Stimulated activated CD8-positive, alpha-beta memory T cell treated with anti-CD3 and anti-CD28 coated beads, Interleukin-2, amount 100 ng/mL, for 48 hours (primary cell): ENCODE data around the gene ZMYM5.
"Not testable (repeated sequence)": the region's sequence is repeated elsewhere in the genome, so short reads cannot be mapped to it uniquely, and the experiment has no call there.

Experiments used
- DNase-seq, 2 donors: peaks; one replicate each; pipeline ENCODE4 v3.0.0-alpha.2; 2020; ENCODE audit warnings: low read depth in 2 of 2

Gene ZMYM5

DNA sequence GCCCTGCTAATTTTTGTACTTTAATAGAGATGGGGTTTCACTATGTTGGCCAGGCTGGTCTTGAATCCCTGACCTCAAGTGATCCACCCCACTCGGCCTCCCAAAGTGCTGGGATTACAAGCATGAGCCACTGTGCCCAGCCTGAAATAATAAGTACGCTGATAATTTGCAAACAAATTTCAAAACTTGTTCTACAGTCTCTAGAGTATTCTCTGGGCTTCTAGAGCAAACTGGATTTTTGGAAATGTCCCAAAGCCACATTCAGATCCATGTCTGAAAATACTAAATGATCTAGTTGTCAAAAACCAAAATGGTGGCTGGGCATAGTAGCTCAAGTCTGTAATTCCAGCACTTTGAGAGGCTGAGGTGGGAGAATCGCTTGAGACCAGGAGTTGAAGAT is 40.8 kb downstream of the ZMYM5 start:
- DNase-seq, result no peak

DNA sequence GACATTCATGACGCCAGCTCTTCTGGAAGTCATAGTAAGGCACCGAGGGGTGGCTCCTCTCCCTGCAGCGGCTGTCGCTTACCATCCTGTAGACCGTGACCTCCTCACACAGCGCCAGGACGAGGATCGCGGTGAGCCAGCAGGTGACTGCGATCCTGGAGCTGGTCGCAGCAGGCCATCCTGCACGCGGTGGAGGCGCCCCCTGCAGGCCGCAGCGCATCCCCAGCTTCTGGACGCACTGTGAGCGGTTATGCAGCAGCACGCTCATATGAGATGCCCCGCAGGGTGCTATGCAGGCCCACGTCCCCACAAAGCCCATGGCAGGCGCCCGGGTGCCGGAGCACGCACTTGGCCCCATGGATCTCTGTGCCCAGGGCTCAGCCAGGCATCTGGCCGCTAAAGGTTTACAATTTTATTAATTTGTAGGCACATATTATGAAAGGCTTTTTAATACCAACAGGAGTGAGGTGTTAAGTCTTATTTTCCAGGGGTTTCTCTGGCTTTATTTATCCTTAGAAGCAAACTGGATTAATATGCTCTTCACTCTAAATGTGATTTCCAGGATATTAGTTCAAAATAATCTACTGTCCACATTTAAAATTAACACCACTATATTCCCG is 45.1 kb downstream of the ZMYM5 start:
- DNase-seq, result peak; percentile 37 to 38

DNA sequence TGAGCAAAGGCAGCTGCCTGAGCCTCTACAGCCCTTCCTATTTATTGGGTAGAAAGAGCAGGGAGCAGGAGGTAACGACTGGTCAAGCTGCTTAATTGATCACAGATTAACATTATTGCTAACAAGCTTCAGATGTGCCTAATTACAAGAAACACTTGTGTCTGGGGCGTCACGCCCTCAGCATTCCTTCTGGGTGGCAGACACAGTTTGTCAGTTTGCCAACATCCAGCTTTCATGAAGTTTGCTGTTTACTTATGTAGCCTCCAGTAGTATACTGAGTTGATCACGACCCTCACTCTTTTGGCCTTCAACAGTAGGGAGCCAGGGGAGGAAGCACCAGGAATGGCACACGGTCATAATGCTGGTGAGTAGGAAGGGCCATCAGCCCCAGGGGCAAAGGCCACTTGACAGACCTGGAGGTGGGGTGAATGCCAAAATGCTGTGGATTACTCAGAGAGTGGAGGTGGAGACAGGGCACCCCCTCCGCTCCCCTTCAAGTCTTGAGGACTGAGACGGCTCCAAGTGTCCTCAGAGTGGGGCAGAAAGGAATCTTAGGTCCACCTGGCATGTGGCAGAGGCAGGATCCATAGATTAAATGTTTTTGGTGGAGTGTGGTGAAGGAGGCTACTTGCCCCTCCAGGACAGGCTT is 45.8 kb downstream of the ZMYM5 start:
- DNase-seq, result no peak

DNA sequence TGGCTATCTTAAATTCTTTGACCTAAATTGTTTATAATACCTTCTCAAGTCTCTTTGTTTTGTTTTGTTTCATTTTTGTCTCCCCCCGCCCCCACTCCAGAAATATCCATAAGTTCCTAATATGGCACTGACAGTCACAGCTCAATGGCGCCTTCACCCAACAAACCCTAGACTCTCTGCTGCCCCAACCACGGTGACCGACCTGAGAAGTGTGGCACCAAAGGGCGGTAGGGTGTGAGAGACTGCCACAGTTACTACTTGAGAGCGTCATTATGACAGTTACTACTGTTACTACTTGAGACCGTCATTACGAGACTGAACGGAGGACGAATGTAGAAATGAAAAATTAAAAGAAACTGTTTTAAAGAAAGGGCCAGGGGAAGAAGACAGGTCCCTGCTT is 46.3 kb downstream of the ZMYM5 start:
- DNase-seq, result no peak

DNA sequence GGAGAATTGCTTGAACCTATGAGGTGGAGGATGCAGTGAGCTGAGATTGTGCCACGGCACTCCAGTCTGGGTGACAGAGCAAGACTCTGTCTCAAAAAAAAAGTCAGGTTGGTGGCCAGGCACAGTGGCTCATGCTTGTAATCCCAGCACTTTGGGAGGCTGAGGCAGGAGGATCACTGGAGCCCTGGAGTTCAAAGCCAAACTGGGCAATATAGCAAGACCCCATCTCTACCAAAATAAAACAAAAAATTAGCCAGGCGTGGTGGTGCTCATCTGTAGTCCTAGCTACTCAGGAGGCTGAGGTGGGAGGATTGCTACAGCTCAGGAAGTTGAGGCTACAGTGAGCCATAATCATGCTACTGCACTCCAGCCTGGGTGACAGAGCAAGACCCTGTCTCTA is 47.6 kb downstream of the ZMYM5 start:
- DNase-seq, result not testable (repeated sequence)

DNA sequence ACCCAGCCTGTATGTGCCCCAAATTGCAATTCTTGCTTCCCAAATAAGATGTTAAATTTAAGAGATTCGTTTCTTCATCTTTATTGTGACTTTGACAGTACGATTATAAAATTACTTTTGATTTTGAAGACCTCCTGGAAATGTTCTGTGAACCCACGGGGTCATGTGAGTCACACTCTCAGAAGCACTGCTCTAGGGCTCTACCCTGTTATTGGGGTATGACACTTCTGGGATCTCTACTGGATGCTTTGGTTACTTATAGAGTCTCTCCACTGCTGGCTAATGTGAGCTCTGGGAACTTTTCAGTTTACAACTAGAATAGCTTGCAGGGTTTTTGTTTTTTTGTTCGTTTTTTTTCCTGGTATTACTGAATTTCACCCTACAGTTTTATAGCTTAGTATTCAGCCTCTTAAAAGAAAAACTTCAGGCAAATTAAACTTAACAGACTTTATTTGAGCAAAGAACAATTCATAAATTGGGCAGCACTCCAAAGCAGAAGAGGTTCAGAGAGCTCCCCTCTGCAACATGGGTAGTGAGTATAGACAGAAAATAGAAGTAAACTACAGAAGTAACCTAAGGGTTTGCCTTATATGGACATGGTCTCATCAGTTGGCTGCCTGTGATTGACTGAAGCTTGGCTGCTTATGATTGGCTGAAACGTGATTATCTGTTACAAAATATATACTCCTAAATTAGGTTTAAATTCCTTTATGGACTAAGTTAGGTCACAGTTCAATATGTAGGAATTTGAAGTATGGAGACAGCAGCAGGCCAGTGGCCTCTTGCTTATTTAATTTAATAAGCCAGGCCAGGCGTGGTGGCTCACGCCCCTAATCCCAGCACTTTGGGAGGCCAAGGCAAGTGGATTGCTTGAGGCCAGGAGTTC is 52.2 kb downstream of the ZMYM5 start:
- DNase-seq, result no peak

DNA sequence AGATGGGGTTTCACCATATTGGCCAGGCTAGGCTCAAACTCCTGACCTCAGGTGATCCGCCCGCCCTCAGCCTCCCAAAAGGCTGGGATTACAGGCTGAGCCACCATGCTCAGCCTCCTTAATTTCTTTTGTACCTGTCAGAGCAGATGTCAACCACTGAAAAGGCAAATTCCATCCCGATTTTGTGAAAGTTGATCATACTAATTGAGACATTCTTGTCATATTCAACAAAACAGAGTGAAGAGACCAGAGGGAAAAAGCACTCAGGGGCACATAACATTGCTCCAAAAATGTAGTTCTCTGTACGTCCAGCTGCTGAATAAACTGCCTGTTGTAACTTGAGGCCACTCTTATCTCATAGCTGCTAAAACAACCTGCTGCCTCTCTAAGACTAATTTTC is 53.3 kb downstream of the ZMYM5 start:
- no peak for DNase-seq

DNA sequence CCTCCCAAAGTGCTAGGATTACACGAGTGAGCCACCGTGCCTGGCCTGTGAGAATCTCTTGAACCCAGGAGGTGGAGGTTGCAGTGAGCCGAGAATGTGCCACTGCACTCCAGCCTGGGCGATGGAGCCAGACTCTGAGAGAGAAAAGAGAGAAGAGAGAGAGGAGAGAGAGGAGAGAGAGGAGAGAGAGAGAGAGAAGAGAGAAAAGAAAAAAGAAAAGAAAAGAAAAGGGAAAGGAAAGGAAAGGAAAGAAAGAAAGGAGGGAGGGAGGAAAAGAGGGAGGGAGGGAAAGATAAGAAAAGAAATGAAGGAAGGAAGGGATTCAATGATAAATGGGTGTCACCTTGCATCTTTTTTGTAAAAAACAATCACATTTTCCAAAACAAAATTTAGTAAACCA is 57.7 kb downstream of the ZMYM5 start:
- no peak for DNase-seq

DNA sequence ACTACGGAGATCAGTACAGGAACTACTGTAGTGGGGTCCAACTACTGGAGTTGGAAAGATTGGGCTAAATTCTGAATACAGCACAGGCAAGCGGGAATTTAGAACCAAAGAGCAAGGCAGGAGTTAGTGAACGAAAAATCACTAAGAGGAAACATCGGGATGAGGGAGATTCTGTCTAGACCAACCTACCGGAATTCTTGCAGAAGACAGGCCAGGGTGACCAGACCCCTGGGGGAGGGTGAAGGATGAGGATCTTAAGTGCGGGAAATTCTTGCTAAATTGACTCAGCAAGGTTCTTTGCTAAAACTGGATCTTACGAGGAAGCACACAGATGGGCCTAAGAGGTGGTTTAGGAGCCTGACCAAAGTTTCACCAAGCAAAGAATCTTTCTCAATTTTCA is 67.5 kb downstream of the ZMYM5 start:
- DNase-seq, result no peak

DNA sequence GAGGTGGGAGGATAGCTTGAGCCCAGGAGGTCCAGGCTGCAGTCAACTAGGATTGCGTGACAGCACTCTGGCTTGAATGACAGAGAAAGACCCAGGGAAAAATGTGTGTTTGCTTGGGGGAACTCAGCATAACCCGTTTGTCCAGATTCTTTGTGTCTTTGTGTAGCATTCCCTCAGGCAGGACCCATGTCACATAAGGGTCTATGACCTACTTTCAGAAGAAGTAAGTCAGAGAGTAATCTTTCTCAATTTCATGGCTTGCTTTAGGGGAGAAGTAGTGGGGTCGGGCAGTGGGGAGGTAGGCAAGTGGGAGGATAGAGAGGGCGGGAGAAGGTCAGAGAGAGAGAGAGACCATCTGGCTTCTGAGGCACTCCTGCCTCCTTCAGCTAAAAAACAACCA is 68.8 kb downstream of the ZMYM5 start:
- no peak for DNase-seq

DNA sequence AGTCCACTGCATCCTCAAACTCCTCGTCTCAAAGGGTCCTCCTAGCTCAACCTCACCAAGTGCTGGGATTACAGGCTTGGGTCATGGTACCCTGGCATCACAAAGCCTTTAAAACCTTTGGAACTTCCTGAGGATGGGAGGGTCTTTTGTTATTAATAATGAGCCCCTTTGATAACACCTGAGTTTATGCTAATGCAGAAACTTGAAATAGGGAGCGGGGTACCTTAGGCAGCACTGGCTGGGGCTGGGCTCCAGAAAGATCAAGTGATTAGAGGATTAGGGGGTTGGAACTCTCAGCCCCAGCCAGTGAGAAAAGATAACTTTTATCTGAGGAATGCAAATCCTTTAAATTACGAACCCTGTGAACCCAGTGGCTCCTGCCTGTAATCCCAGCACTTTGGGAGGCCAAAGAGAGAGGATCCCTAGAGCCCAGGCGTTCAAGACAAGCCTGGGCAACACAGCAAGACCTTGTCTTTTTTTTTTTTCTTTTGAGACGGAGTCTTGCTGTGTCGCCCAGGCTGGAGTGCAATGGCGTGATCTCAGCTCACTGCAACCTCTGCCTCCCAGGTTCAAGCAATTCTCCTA is 71.4 kb downstream of the ZMYM5 start:
- no peak for DNase-seq

DNA sequence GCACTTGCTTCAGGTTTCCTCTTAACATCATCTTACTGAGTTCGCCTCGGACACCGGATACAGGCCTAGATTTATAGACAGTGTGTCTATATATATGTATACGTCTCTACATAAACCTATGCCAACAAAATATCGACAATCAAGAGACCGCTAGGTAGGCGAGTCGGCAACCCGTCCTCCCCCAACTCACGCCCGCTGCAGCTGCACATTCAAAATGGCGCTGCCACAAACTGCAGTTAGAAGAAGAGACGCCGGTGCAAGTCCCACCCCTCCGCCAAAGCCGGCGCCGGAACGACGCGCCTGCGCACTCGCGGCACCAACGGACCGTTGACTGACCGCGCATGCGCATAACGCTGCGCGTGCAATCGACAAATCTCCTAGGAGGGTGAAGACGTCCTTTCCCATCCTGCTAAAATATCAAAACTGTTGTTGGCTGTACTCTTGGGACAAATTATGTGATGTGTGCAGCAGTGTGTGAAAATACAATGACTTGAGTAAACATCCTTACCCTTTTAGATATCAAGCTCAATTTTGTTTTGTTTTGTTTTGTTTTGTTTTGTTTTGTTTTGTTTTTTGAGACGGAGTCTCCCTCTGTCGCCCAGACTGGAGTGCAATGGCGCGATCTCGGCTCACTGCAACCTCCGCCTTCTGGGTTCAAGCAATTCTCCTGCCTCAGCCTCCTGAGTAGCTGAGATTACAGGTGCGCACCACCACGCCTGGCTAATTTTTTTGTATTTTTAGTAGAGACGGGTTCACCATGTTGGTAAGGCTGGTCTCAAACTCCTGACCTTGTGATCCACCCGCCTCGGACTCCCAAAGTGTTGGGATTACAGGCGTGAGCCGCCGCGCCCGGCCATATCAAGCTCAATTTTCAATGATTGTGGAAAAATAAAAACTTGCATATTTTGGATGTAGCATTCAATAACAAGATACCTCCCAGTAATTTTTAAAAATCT is 80.4 kb downstream of the ZMYM5 start, which contains the start of gene PSPC1:
PSPC1 (minus strand) TSS at position 219 of the 956 bp plus-strand sequence; CDS start at position 31, 188 bp downstream.
- peak; percentile 92 to 93 for DNase-seq

DNA sequence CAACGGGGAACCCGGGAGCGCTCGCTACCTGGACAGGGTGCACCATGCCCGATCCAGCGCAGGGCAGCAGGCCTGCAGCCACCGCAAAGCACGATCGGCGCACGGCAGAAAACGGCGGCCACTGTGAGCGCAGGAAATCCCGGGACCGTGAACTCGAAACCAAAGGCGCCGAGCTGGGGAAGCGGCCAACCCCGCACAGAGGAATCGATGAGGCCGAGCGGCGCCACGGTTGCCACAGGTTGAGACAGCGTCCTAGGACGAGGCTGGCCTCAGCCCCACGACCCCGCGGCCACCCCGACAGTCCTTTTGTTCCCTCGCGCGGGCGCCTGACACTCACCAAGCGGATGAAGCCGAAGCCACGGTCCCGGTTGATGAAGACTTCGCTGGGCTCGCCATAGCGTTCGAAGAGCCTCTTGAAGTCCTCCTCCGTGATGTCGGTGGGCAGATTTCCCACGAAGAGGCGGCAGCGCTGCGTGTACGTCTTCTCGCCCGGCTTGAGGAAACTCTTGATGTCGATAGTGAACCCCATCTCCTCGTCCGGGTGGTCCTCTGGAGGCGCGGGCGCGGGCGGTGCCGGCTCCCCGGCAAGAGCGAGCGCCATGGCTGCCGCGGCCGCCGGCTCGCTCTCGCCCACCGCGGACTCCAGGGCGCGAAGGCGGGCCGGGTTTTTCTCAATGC is 81.3 kb downstream of the ZMYM5 start:
- peak; percentile 35 to 45 for DNase-seq

DNA sequence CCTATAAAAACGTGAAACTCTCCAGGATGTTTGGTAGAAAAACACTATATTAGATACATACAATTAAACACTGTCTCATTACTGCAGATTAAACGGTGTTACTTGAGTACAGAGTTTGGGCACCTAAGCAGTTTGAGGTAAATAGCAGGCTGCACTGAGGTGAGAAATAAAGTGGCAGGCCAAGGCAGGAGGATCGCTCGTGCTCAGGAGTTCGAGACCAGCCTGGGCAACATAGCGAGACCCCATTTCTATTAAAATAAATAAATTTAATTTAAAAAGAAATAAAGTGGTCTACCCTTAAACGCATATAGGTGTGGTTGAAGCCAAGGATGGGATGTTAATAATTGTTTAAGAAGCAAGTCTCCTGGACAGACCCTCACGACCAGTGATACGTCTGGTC is 81.9 kb downstream of the ZMYM5 start:
- DNase-seq, result no peak

DNA sequence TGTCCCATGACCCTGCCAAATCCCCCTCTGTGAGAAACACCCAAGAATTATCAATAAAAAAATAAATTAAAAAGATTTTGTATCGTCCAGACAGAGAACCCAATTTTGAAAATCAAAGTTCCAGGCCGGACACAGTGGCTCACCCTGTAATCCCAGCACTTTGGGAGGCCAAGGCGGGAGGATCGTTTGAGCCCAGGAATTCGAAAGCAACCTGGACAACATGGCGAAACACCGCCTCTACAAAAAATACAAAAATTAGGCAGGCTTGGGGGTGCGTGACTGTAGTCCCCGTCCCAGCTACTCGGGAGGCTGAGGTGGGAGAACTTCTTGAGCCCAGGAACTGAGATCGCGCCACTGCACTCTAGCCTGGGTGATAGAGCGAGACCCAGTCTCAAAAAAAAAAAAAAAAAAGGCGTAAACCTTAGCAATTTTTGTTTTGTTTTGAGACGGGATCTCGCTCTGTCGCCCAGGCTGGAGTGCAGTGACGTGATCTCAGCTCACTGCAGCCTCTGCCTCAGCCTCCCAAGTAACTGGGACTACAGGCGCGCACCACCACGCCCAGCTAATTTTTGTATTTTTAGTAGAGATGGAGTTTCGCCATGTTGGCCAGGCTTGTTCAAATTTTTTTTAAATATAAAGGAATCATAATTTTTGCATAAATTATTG is 82.6 kb downstream of the ZMYM5 start:
- not testable (repeated sequence) for DNase-seq
